Measurements from ENCODE around the gene COL6A6. TPM values are rescaled to one million over a fixed set of nuclear protein-coding genes. Genes with fewer than 3 reads are reported as not detected.
A peak's percentile ranks its signal among the peaks of the same experiment; 100 is the strongest.

The COL6A6 gene
- total and polyA plus RNA-seq, 10 donors, result 0.24 to 6.5 (median 0.94) TPM; not detected in 1

DNA sequence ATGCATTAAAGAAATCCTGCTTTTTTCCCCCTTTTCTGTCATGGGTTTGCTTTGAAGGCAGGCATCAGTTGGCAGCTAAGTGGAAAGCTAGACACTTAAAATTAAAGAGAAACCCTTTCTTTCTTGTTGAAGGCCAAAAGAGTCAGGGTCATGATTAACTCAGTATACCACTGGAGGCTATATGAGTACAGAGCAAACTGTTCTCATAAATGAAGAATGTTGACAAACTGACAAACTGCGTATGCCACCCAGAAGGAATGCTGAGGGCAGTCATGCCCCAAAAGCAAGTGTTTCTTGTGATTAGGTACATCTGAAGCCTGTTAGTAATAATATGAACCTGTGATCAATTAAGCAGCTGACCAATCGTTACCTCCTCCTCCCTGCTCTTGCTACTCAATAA lies 43.6 kb upstream of the COL6A6 start:
- TF ChIP-seq CTCF (IDR thresholded peaks at IDR 0.05 in 8 of 11, conservative IDR thresholded peaks at IDR 0.05 in 3 of 11), result no peak
- TF ChIP-seq POLR2A (IDR thresholded peaks at IDR 0.05), result no peak
- no peak for TF ChIP-seq POLR2AphosphoS5 (IDR thresholded peaks at IDR 0.05)
- 46 to 77% (median 56%) methylated on average over 2 of the region's 2 CpGs for WGBS, 5 donors
- Histone ChIP-seq H3K4me1 (peaks cover 0 to 3% (median 0%) of the 10 kb centered on the region in 6 donors), H3K36me3 (no peaks in the 10 kb centered on the region), H3K9me3 (peaks cover 0 to 10% (median 0%) of the 10 kb centered on the region in 8 donors), H3K27ac (no peak overlapping the region), H3K4me3 (no peak overlapping the region), H3K27me3 (replicated peaks in 1 of 7) (no peaks in the 10 kb centered on the region)
- DNase-seq, result no peak
- intact Hi-C loops (cut with DNase I; ENCODE audit: low total_unique reads), result no loop called here

DNA sequence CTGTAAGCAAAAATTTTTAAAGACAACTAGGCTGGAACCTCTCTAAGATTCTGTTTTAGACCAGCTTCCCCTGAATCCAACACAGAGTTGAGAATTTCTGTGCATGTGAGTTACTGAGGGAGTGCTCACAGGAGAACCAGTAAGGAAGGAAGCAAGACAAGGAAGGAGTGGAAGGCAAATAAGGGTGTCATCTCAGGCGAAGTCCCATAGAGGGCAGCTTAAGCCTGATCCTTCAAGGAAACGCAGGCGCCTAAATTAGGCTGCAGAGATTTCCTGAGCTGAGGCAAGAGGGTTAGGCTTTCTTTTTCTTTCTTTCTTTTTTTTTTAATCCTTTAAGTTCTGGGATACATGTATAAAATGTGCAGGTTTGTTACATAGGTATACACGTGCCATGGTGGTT lies 36.2 kb upstream of the COL6A6 start:
- no peak overlapping the region for H3K27ac ChIP-seq
- H3K36me3 ChIP-seq, result no peaks in the 10 kb centered on the region
- no peak overlapping the region for H3K4me3 ChIP-seq
- no peak for DNase-seq
- H3K4me1 ChIP-seq, result no peaks in the 10 kb centered on the region
- intact Hi-C loops (cut with DNase I; ENCODE audit: low total_unique reads), result no loop called here
- H3K9me3 ChIP-seq, result peaks cover 0 to 5% (median 0%) of the 10 kb centered on the region in 8 donors
- 11 to 29% (median 22%) methylated on average over 4 of the region's 4 CpGs for WGBS, 5 donors
- no peak for TF ChIP-seq POLR2AphosphoS5 (IDR thresholded peaks at IDR 0.05)
- TF ChIP-seq CTCF (IDR thresholded peaks at IDR 0.05 in 8 of 11, conservative IDR thresholded peaks at IDR 0.05 in 3 of 11), result peak in 6 of 11 experiments; percentile 6 to 25 (median 21)
- no peaks in the 10 kb centered on the region for H3K27me3 ChIP-seq (replicated peaks in 1 of 7)

GRCh38 chr3:130488288-130488687 lies 28.7 kb upstream of the COL6A6 start:
- H3K4me3 ChIP-seq, result no peak overlapping the region
- H3K4me1 ChIP-seq, result no peaks in the 10 kb centered on the region
- H3K27me3 ChIP-seq (replicated peaks in 1 of 7), result no peaks in the 10 kb centered on the region
- 79 to 91% (median 85%) methylated on average over 1 of the region's 1 CpG for WGBS, 5 donors
- no peak for DNase-seq
- no peaks in the 10 kb centered on the region for H3K9me3 ChIP-seq
- no peak overlapping the region for H3K27ac ChIP-seq
- no peaks in the 10 kb centered on the region for H3K36me3 ChIP-seq
- intact Hi-C loops (cut with DNase I; ENCODE audit: low total_unique reads), result no loop called here
- no peak for TF ChIP-seq CTCF (IDR thresholded peaks at IDR 0.05 in 8 of 11, conservative IDR thresholded peaks at IDR 0.05 in 3 of 11)
- TF ChIP-seq POLR2A (IDR thresholded peaks at IDR 0.05), result no peak
- TF ChIP-seq POLR2AphosphoS5 (IDR thresholded peaks at IDR 0.05), result no peak

DNA sequence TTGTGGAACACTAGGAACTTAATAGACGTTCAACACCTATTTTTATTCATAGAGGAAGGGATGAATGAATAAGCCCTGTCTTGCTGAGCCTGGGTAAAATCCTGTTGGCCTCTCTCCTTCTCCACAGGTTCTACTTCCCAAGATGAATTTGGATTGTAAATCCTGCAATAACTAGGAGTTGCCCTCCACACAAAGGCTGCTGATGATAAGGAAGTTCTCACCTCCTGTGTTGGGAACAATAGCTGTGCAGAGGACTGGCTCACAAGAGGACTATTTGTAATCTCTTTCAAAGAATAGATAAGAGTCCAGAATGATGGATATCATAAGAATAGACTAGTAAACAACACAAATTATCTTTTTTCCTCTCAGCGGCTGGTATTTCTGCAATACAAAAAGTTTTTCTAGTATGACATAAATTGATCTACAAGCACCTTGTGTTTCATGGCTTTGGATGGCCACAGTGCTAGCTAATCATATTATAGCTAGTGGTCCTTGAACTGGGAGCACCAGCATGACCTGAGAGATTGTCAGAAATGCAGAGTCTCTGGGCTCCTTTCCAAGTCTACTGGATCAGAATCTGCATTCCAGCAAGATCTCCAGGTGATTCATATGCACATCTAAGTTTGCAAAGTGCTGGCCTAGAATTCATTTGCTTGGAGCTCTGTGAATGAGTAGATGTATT lies 28.1 kb upstream of the COL6A6 start:
- no peaks in the 10 kb centered on the region for H3K36me3 ChIP-seq
- TF ChIP-seq CTCF (IDR thresholded peaks at IDR 0.05 in 8 of 11, conservative IDR thresholded peaks at IDR 0.05 in 3 of 11) (no peak), POLR2AphosphoS5 (IDR thresholded peaks at IDR 0.05) (no peak), POLR2A (IDR thresholded peaks at IDR 0.05) (no peak)
- intact Hi-C loops (cut with DNase I; ENCODE audit: low total_unique reads), result no loop called here
- no peak for DNase-seq
- no peaks in the 10 kb centered on the region for H3K9me3 ChIP-seq
- 70 to 78% (median 72%) methylated on average over 2 of the region's 2 CpGs for WGBS, 5 donors
- no peaks in the 10 kb centered on the region for H3K27me3 ChIP-seq (replicated peaks in 1 of 7)
- no peak overlapping the region for H3K4me3 ChIP-seq
- H3K4me1 ChIP-seq, result no peaks in the 10 kb centered on the region
- no peak overlapping the region for H3K27ac ChIP-seq

Data from spleen (tissue), 11 donors.